T follicular helper cell (primary cell): ENCODE data around the gene SLC34A1.
A peak's percentile ranks its signal among the peaks of the same experiment; 100 is the strongest.
"Not testable (repeated sequence)": the region's sequence is repeated elsewhere in the genome, so short reads cannot be mapped to it uniquely, and the experiment has no call there.

ENCODE experiments used
- DNase-seq: peaks from one replicate; pipeline ENCODE4 v3.0.0-alpha.2; 2020; ENCODE audit warnings: low read depth
- total RNA-seq, 2 experiments: gene quantifications; one replicate each; lab custom pipeline; 2026; lab: John Stamatoyannopoulos, UW

Gene SLC34A1, protein sequence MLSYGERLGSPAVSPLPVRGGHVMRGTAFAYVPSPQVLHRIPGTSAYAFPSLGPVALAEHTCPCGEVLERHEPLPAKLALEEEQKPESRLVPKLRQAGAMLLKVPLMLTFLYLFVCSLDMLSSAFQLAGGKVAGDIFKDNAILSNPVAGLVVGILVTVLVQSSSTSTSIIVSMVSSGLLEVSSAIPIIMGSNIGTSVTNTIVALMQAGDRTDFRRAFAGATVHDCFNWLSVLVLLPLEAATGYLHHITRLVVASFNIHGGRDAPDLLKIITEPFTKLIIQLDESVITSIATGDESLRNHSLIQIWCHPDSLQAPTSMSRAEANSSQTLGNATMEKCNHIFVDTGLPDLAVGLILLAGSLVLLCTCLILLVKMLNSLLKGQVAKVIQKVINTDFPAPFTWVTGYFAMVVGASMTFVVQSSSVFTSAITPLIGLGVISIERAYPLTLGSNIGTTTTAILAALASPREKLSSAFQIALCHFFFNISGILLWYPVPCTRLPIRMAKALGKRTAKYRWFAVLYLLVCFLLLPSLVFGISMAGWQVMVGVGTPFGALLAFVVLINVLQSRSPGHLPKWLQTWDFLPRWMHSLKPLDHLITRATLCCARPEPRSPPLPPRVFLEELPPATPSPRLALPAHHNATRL
- 0.09 to 0.24 reads per million in 2 experiments for total RNA-seq

DNA sequence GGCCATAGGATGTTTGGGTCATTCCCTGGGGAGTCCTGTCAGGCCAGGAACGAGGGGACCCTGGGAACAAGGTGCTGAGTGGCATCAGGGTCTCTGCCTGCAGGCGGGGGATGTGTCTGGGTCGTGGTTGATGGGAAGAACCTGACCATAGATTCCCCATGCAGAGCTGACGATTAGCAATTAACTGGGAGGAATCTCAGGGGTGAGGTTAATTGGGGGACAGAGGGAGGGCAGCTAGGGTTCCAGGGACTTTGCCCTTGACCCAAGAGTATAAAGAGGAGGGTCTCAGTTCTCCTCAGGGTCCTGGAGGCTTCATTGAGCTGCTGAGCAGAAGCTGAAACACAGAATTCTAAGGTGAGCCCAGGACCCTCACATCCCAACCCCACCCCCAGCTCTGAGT, at the start of gene SLC34A1:
SLC34A1 (plus strand) TSS at position 301 of the 400 bp plus-strand sequence. CDS start 1,308 bp downstream, outside the sequence.
- DNase-seq: no peak

DNA sequence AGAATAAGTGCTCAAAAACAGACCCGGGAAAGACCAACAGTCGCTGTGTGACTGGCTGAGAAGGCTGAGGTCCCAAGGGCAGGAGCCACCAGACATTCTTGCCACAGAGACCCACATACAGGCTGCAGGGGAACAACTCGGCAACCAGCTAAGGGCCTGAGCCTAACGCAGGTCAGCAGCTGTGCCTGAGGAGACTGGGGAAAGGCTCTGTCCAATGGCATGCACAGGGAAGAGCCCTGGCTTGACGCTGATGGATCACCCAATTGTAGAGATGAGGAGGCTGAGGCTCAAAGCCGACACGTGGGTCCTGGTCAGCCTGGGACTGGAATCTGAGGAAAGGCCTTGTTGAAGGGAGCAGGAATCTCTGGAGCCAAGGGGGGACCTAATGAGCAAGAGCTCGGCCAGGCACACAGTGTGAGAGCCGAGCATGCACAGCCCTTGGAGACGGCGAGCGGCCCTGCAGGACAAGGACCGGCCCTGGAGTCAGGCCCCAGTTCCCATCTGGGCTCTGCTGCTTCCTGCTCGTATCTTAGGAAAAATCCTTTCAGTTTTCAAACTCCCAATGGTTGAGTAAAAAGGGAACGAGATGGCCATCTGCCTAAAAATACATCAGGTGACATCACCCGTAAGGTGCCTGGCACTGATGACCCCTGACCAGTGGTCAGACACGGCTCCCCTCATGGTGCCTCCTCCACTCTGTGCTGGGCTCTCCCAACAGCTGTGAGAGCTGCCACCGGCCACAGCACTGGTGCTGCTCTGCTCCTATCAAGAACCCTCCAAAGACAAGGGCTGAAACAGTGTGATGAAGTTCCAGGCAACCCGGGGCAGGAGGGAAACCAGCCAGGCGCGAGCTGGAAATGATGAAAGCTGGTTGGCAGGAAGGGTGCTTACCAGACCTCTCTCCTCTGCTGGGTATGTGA, 49.2 kb upstream of the SLC34A1 start:
- DNase-seq: no peak

DNA sequence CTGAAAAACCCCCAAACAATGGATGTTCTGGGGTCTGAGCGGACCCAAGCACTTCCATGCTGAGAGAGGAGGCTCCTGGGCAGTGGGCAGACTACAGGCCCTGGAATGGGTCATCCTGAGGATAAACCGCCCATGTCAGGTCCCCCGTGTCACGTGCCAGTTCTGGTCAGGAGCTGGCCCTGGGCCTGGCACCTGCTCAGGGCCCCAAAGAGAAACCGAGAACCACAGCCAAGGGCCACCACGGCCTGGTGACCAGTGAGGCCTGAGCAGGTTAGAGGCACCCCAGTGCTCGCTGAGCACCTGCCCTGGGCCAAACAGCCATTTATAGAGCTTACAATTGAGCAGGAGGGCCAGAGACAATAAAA, 48.6 kb upstream of the SLC34A1 start:
- DNase-seq: no peak

DNA sequence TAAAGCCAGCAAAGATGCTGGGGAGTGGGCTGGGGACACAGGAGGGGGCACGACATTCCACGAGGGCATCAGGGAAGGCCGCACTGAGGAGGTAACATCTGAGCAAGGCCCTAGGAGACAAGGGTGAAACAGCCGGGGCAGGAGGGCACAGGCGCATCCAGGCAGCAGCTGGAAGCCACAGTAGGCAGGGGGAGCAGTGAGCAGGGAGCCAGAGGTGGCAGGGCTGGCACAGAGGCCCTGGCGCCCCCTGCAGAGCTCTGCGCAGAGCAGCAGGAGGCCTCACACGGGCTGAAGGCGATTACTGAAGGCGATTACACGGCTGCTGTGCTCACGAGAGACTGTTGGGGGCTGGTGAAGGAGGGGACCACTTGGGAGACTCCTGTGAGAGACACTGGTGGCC, 48.1 kb upstream of the SLC34A1 start:
- DNase-seq: no peak

DNA sequence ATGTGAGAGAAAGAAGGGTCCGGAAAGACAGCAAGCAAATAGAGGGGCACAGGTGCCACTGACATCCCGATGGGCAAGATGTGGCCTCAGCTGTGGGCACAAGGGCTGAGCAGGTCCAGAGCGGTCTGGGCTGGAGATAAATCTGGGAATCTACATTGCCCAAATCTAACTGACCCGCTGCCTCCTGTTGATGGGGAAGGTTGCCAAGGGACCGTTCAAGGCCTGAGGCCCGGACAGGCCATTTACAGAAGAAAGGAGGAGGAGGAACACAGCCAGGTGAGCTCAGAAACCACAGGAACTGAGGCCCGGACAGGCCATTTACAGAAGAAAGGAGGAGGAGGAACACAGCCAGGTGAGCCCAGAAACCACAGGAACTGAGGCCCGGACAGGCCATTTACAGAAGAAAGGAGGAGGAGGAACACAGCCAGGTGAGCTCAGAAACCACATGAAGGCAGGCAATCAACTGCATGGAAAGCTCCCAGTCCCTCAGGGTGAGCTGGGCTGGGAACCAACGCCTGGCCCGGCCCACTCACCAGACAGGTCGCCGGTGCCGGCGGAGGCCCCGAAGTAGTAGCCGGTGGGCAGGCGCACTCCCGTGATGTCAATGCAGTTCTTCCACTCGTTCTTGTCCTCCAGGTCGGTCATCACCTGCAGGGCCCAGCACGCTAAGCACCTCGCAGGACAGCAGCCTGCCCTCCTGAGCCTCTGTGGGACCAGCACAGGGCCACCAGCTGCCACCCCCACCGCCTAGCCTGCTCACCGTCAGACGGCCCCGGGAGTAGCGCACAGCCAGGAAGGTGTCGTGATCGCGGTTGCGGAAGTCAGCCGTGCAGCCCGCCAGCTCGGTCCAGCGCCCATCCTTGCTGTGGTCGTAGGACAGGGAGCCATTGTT, 47.4 kb upstream of the SLC34A1 start:
- no peak for DNase-seq

DNA sequence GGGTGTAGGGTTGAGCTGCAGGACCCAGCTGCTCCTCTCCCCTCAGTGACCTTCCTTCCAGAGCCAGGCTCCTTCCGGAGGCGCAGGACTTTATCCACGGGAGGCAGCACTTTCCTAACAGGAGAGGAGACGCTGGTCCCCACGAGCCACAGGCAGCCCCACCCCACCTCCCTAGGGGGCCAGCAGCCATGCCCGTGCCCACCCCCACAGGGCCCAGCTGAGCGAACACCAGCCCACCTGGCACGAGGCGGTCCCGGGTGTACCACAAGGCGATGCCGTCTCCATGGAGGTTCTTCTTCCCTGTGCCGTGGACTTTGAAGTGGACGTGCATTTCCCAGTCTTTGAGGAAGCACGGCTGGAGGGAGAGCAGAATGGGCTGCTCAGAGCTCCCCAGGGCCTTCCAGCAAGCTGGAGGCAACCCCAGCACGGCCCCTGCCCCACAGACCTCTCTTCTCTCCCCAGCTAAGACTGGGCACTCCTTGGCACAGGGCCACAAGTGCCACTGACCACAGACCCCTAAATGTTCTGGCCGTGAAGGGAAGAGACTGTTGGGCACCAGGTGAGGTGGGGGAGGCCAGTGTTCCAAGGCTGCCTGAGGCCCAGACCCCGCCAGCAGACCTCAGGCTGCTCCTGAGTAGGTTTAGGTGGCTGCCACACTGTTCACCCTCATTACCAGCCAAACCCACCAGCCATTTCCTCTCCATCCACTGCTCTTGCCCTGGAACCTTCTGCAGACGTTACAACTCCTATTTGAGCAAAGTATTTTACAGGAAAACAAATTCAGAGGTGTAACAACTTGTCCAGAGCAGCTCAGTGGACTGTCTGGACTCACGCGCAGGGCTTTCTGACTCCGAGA, 45.8 kb upstream of the SLC34A1 start:
- no peak for DNase-seq

DNA sequence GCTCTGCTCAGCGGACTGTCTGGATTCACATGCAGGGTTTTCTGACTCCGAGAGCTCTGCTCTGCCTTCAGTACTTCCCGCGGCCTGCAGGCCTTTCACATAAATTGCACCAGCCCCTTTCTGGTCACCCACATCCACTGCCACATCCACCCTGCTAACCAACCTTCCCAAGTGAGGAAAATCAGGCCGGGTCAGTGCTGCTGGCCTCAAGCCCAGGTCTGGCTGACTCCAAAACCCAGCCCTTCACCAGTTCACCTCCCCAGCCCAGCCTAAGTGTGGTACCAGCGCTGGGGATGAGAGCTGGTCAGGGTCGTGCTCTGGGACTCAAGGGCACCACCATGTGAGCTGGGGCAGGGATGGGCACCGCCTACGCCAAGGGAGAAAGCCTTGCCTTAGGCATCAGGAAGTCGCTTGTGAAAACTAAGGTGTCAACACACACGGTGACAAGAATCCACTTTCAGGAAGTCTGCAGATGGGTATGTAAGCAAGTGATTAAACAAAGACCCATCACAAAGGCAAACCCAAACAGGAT, 45.1 kb upstream of the SLC34A1 start:
- DNase-seq: no peak

DNA sequence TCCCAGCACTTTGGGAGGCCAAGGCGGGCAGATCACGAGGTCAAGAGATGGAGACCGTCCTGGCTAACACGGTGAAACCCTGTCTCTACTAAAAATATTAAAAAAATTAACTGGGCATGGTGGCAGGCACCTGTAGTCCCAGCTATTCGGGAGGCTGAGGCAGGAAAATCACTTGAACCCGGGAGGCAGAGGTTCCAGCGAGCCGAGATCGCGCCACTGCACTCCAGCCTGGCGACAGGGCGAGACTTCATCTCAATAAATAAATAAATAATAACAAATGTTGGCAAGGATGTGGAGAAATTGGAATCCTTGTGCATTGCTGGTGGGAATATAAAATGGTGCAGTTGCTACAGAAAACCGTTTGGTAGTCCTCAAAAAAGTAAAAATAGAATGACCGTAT, 41.2 kb upstream of the SLC34A1 start:
- DNase-seq: not testable (repeated sequence)

DNA sequence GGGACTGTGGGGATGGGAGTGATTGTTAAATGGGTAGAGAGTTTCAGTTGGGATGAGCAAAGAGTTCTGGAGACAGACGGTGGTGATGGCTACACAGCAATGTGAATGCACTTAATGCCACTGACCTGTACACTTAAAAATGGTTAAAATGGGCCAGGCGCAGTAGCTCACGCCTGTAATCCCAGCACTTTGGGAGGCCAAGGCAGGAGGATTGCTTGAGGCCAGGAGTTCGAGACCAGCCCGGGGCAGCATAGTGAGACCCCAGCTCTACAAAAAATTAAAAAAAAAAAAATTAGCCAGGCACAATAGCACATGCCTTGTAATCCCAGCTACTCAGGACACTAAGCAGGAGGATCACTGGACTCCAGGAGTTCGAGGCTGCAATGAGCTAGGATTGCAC, 40.5 kb upstream of the SLC34A1 start:
- no peak for DNase-seq

DNA sequence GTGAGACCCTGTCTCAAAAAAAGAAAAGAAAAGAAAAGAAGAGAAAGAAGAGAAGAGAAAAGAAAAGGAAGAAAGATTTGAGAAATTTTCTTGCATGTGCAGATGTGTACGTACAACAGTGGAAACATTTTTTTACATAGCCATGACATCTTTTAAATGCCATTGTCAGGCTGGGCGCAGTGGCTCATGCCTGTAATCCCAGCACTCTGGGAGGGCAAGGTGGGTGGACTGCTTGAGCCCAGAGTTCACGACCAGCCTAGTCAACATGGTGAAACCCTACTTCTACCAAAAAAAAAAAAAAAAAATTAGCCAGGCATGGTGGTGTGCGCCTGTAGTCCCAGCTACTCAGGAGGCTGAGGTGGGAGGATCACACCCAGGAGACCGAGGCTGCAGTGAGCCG, 39.3 kb upstream of the SLC34A1 start:
- DNase-seq: no peak

DNA sequence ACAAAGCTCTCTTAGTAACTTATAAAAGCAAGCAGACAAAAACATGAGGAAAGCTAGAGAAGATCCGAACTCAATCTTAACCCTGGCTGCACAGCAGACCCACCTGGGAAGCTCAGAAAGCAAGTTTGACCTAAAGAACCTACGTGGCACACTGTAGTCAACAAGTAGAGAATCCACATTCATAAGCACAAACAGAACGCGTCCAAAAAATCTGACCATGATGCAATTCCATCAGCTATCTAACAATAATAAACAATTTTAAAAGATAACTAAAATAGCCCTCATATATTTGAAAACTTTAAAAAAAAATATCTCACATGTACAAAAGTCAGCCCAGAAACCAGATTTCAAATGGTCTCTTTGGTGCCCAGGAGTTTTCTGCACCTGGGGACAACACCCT, 37.4 kb upstream of the SLC34A1 start:
- DNase-seq: no peak

DNA sequence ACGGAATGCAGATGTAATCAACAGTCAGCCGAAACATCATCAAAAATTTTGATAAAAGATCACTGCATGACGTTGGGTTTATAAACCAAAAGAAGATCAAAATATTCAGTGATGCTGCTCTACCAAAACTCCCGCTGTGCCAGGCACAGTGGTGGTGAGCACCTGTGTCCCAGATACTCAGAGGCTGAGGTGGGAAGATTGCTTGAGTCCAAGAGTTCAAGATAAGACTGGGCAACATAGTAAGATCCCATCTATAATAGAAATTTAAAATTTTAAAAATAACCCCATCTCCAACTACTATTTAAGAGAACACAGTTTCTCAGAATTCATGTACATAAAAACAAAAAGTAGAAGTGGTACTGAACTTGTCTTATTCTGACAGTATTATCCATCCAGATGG, 36.5 kb upstream of the SLC34A1 start:
- no peak for DNase-seq

DNA sequence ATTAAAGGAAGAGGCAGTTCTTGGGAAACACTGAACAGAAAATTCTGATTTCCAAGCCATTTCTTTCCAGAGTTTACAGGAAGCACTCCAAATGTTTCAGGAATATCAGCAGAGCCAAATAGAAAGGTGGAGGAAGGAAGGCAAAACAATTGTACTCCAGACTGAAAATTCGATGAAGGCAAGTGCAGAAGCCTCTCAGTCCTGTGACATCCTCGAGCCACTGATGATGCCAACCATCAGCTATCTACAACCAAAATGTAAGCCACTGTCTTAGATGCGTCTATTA, 34.9 kb upstream of the SLC34A1 start:
- DNase-seq: no peak

DNA sequence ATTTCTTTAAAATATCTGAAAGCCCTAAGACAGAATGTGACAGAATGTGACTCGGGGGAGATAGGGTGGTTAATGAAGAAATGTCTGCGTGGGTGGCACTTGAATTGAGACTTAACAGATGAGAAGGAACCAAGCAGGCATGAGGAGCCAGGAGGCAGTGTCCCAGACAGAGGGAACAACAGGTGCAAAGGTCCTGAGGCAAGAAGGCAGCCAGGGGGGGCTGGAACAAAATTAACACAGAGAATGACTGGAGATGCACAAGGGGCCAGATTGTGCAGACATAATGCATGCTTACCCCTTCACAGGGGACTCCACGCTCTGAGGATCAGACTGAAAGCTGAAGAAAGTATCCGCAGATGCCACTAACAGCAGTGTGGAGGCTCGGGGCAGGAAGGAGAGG, 34.5 kb upstream of the SLC34A1 start:
- no peak for DNase-seq

DNA sequence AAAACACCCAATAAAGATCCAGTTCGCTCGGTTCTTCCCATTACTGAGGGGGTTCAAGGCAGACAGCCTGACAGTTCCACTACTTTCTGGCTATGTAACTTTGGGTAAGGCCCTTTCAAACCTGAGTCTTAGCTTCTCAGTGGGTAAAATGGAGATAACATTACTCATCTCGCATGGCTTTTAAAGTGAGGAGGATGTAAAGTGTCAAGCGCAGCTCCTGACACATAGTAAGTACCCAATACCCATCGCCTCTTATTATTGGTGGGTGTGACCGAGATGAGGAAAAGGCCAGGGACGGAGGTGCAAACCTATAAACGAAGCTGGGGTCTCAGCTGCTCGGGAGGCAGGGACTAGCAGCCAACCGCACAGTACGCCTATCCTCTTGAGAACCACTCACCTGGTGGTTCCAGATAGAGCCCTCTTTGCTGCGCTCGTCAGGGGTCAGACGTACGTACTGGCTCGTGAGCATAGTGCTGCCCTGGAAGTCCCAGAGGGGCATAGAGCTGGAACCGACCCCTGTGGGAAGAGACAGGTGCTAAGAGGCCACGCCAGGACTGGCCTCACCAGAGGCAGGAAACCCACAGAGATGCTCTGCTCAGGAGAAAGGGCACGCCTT, 33.4 kb upstream of the SLC34A1 start:
- DNase-seq: no peak

DNA sequence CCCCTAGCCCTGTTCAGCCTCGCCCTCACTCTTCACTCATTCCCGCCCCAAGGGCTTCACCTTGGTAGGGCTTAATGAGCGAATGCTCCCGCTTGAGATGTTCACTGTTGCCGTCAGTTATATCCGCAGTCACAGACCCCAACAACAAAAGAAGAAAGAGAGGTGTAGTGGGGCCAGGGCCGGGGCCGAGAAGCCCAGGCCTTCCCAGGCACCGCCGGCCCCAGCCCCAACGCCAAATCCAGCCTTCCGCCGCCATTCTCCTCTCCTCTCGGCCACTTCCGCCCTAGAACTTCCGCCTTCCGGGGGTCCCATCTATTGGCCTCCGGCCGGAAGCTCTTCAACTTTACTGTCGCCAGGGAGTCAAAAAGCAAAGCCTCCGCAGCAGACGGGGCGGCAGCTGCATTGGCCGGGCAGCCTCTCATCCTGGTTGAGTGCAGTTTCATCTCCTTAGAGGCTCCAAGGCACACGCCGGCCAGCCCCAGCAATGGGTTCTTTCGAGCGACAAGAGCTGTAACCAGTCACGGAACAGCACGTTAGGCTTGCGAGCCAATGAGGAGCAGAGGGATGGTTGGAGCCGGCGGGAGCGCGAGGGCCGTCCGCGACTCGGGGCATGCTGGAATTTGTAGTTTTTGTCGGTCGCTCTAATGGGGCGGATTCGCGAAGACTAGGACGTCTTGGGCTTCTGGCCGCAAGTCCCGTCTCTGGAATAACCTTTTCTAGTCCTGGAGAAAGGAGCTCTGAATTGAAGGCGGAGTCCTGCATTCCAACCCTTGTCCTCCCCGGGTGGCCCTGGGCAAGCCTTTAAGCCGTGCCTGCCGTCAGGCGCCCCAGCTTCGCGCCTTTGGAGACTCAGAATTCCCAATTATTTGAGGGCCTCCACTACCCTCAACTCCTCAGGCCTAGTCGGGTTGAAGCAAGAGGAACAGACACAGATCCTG, 32.6 kb upstream of the SLC34A1 start, which contains the start of gene LMAN2:
LMAN2 (minus strand) TSS at position 277 of the 938 bp plus-strand sequence; CDS start at position 256, 21 bp downstream.
- DNase-seq: peak; percentile 88

DNA sequence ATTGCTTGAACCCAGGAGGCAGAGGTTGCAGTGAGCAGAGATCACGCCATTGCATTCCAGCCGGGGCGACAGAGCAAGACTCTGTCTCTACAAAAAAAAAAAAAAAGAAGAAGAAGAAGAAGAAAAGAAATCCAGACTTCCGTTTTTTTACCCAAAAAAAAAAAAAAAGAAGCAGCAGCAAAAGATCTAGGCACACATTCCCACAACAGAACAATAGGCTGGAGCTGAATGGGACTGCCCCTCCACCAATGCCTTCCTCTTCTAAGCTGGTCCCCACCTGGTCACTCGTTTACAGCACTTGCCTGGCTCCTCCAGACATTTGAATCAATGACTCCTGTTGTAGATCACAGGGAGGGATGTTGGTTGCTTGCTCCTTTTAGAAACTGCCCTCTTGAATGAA, 31.1 kb upstream of the SLC34A1 start:
- DNase-seq: no peak

DNA sequence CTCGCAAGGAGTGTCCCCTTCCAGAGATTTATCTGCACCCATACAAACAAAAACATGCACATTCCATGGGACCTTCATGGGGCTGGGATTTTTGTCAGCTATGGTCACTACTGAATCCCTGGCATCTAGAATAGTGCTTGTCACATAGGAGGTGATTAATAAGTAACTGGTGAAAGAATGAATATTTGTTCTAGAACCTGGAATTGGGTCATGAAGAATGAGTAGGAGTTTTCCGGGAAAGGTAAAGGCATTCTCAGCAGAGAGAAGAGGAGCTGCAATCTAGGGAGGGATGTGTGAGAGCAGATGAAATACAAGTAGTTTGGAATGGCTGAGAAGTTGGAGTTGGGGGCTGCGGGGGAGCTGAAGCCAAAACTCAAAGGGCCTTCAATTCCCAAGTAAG, 30.0 kb upstream of the SLC34A1 start:
- no peak for DNase-seq

DNA sequence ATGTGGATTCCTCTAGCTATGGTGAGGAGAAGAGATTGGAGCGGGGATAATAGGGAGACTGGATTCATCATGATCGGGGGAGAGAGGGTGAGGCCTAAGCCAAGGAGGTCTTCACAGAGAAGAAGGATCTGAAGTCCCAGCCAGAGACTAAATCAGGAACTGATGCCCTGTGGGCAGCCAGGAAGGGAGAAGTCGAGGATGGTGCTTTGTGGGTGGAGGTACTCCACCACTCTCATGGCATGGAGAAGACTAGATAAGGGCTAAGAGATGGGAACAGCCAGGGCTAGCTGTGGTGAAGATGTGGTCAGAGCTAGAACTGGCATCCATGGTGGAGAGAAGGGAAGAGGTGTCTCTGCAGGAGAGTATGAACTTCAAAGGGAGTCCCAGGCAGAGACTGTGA, 29.5 kb upstream of the SLC34A1 start:
- DNase-seq: no peak
